Stimulated activated naive CD8-positive, alpha-beta T cell treated with anti-CD3 and anti-CD28 coated beads, Interleukin-15, amount 100 ng/mL, for 72 hours (primary cell): ENCODE results near the gene PTPRN2.

Source experiments
- ATAC-seq: fragments of 150-1000 bp; cut with Tn5 transposase; 2 replicates; pipeline ENCODE4 v1.10.0; 2021; ENCODE audit warnings: mild to moderate bottlenecking, moderate library complexity
- DNase-seq, 2 donors: peaks; one replicate each; pipeline ENCODE4 v3.0.0; 2021 to 2022
- H3K27ac Mint-ChIP-seq, 2 donors: one replicate each; pipeline ENCODE4 v1.8.0; 2022; ENCODE audit warnings: mild to moderate bottlenecking in 2 of 2, mixed read lengths in 2 of 2, moderate library complexity in 2 of 2
- H3K27me3 Mint-ChIP-seq: one replicate; pipeline ENCODE4 v1.8.0; 2022; ENCODE audit warnings: mixed read lengths
- H3K4me1 Mint-ChIP-seq: one replicate; pipeline ENCODE4 v1.8.0; 2022; ENCODE audit warnings: mild to moderate bottlenecking, mixed read lengths
- H3K4me3 Mint-ChIP-seq, 2 donors: one replicate each; pipeline ENCODE4 v1.8.0; 2022; ENCODE audit warnings: mild to moderate bottlenecking in 2 of 2, mixed read lengths in 2 of 2, moderate library complexity in 1 of 2
- H3K9me3 Mint-ChIP-seq, 2 donors: one replicate each; pipeline ENCODE4 v1.8.0; 2022; ENCODE audit warnings: mixed read lengths in 2 of 2

The PTPRN2 gene

DNA sequence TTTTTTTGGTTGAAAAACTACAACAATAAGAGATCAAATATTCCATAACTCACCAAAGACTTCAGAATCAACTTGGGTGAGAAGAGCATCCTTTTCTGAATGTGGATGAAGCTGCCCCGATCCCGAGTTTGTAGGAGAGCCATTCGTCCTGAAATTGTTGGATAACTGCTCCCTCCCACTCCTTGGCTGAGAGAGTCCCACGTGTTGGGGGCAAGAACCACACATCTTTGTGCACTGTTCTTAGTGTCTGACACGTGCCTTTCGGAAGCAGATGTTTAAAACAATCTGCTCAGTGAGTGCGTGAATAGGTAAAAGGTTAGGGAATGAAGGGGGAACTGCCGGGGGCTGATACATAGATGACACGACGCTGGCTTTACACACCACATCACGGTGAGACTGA lies 575.7 kb downstream of the PTPRN2 start:
- H3K4me3 Mint-ChIP-seq: no peak overlapping the region
- peaks cover 8% of the 10 kb centered on the region for H3K4me1 Mint-ChIP-seq

DNA sequence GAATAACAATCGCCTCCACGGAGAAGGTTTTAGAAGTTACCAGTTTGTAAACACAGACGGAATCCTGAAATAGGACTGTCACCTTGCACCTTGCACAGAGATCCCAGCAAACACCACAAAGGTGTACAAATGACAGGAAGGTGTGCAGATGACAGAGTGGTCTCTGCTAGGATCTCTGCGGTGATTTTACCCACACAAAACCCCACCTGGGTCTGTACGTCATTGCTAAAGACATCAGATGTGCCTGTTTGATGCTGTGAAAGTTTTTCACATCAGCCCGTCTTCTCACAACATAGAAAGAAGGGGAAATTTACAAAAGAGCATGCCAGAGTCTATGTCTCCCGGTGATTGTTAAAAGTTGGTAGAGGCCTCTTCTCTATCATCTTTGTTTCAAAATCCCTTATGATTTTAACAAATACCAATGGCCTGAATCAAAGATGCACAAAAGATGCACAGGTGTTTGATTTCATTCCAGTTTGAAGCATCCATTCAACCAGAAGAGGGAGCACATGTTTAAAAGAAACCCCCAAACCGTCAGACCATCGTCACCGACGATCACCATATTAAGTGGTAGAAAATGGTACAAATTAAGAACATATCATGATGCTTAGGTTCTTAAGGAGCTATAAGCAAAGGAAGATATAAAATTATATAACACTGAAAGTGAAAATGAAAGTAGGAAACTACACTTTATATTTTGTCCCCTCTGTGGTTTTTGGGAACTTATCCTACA lies 576.5 kb downstream of the PTPRN2 start:
- DNase-seq (no peak), ATAC-seq (no peak)
- Mint-ChIP-seq H3K4me3 (no peak overlapping the region), H3K4me1 (peaks cover 8% of the 10 kb centered on the region), H3K27me3 (no peaks in the 10 kb centered on the region), H3K27ac (no peak overlapping the region), H3K9me3 (no peaks in the 10 kb centered on the region)

More for the DNA sequence above, 575.7 kb downstream of the PTPRN2 start:
- Mint-ChIP-seq H3K9me3 (no peaks in the 10 kb centered on the region), H3K27ac (peak overlapping the region in 1 of 2 donors; percentile 6), H3K27me3 (no peaks in the 10 kb centered on the region)
- ATAC-seq: no peak
- DNase-seq: no peak

- Mint-ChIP-seq H3K9me3 (no peaks in the 10 kb centered on the region), H3K4me1 (peaks cover 8% of the 10 kb centered on the region), H3K4me3 (no peak overlapping the region), H3K27me3 (no peaks in the 10 kb centered on the region), H3K27ac (no peak overlapping the region)
- ATAC-seq (no peak), DNase-seq (no peak)
These were observed 577.7 kb downstream of the PTPRN2 start for GRCh38 chr7:158009886-158010285.

DNA sequence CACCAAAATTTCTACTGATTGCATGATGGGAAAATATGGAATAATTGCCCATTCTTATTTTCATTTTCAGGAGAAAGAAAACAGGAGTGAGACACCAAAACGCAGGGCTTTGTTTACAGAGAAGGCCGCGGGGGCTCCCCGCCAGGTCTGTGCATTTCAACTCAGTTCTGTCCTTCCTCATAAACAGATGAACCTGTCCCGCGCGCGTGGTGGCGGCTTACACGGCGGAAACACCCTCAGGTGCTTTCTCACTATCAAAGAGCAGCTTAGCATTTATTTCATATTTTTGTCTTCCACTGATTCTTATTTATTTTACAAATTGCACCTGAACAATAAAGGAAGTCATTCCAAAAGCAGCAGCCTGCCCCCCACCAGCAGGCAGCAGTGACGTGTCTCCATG lies 579.4 kb downstream of the PTPRN2 start:
- ATAC-seq (no peak), DNase-seq (no peak)
- no peaks in the 10 kb centered on the region for H3K27me3 Mint-ChIP-seq
- H3K4me3 Mint-ChIP-seq: no peak overlapping the region
- peaks cover 8% of the 10 kb centered on the region for H3K4me1 Mint-ChIP-seq
- no peak overlapping the region for H3K27ac Mint-ChIP-seq
- no peaks in the 10 kb centered on the region for H3K9me3 Mint-ChIP-seq

- no peak for ATAC-seq
- H3K27ac Mint-ChIP-seq: peak overlapping the region in 1 of 2 donors; percentile 81
These were observed 579.8 kb downstream of the PTPRN2 start for GRCh38 chr7:158007697-158008257.

DNA sequence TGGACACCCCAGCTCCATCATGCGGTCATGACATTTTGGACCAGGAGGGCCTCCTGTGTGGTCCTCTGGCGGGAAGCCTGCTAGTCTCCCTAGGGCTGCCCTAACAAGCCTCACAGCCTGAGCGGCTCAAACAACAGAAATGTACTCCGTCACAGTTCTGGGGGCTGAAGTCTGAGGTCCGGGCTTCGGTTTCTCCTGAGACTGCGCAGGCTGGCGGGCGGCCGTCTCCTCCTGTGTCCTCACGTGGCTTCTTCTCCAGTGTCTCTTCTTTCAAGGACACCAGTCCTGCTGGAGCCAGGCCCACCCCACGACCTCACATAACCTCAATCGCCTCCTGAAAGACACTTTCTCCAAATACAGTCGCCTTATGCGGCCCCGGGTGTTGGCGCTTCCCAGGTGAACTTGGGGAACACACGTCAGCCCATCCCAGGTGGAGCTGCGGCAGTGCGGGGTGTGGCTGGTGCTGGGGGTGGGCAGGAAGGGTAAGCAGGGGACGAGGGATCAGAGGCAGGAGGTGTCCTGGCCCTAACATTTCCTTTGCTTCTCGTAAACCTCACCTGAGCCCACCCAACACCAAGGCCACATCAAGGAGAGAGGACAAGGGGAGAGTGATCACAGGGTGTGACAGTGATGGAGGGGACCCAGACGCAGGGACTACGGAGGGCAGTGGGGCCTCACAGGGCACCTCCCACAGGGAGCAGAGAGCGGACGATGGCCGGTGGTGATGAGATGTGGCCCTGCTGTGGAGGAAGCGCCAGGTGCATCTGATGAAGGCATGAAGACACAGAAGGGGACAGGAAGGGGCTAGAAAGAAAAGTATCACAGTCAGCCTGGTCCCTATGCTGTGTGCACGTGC lies 580.6 kb downstream of the PTPRN2 start:
- H3K4me1 Mint-ChIP-seq: peaks cover 8% of the 10 kb centered on the region
- no peak for ATAC-seq
- H3K27ac Mint-ChIP-seq: peak overlapping the region in 1 of 2 donors; percentile 81
- no peak overlapping the region for H3K4me3 Mint-ChIP-seq
- H3K9me3 Mint-ChIP-seq: no peaks in the 10 kb centered on the region
- no peaks in the 10 kb centered on the region for H3K27me3 Mint-ChIP-seq
- DNase-seq: no peak

More at GRCh38 chr7:158007697-158008257, 579.8 kb downstream of the PTPRN2 start:
- Mint-ChIP-seq H3K4me3 (no peak overlapping the region), H3K9me3 (no peaks in the 10 kb centered on the region), H3K4me1 (peaks cover 8% of the 10 kb centered on the region), H3K27me3 (no peaks in the 10 kb centered on the region)
- no peak for DNase-seq

GRCh38 chr7:158005531-158005930 lies 582.1 kb downstream of the PTPRN2 start:
- DNase-seq (no peak), ATAC-seq (no peak)
- no peak overlapping the region for H3K27ac Mint-ChIP-seq
- no peaks in the 10 kb centered on the region for H3K4me1 Mint-ChIP-seq
- no peaks in the 10 kb centered on the region for H3K27me3 Mint-ChIP-seq
- H3K9me3 Mint-ChIP-seq: no peaks in the 10 kb centered on the region
- no peak overlapping the region for H3K4me3 Mint-ChIP-seq

DNA sequence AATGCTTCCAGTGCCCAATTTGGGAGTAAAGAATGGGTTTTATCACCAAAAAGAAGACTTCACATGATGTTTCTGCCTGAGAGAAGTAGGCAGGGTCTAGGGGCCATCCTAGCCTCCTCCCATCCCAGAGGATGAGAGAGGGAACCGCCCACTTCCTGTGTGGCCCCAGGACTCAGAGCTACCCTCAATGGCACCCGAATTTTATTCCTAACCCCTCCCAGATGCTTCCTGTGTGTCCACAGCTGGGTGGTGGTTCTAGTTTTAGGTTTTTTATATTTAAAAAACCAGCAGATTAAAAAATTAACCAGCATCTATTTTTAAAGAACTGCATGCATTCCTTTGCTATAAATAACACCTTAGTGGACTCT lies 583.5 kb downstream of the PTPRN2 start:
- no peaks in the 10 kb centered on the region for H3K27me3 Mint-ChIP-seq
- no peaks in the 10 kb centered on the region for H3K4me1 Mint-ChIP-seq

DNA sequence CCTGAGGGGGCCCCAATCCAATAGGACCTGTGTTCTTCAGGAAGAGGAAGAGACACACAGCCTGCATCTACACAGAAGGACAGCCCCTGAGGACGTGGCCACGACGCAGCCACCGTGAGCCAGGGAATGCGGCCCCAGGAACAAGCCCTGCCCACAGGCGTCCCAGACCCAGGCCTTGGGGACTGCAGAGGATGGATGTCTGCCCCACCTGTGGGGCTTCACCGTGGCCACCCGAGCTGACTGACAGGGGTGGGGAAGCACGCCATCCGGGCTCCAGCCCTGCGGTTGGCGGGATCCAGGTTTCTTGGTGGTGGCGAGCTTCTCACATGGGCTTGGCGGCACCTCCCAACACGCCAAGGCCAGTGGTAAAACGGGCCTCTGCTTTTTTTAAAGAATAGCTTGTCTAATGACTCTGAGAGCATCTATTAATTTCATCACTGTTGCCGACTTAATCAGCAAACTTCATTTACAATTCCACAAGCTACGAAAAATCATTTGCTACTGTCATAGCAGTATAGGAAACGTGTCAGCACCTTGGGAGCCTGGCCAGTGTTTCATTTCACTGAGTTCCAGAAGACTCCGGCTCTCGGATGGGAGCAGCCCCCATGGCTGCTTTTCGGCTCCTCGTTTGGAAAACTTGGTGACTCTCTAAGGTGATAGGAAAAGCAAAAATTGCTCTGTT lies 584.0 kb downstream of the PTPRN2 start:
- no peak for DNase-seq
- Mint-ChIP-seq H3K27ac (no peak overlapping the region), H3K4me1 (no peaks in the 10 kb centered on the region), H3K9me3 (no peaks in the 10 kb centered on the region), H3K27me3 (no peaks in the 10 kb centered on the region), H3K4me3 (no peak overlapping the region)
- ATAC-seq: no peak

More for the DNA sequence above, 583.5 kb downstream of the PTPRN2 start:
- Mint-ChIP-seq H3K4me3 (no peak overlapping the region), H3K27ac (no peak overlapping the region), H3K9me3 (no peaks in the 10 kb centered on the region)
- DNase-seq (no peak), ATAC-seq (no peak)

GRCh38 chr7:158002486-158003080 lies 585.0 kb downstream of the PTPRN2 start:
- no peak for DNase-seq
- Mint-ChIP-seq H3K9me3 (no peaks in the 10 kb centered on the region), H3K4me3 (no peak overlapping the region), H3K4me1 (no peaks in the 10 kb centered on the region), H3K27me3 (no peaks in the 10 kb centered on the region), H3K27ac (no peak overlapping the region)
- ATAC-seq: no peak

- Mint-ChIP-seq H3K9me3 (no peaks in the 10 kb centered on the region), H3K4me1 (no peaks in the 10 kb centered on the region), H3K27ac (no peak overlapping the region), H3K4me3 (no peak overlapping the region), H3K27me3 (no peaks in the 10 kb centered on the region)
- DNase-seq (no peak), ATAC-seq (no peak)
These were observed 585.9 kb downstream of the PTPRN2 start for GRCh38 chr7:158001621-158002320.

- no peaks in the 10 kb centered on the region for H3K9me3 Mint-ChIP-seq
- no peak overlapping the region for H3K4me3 Mint-ChIP-seq
- no peak overlapping the region for H3K27ac Mint-ChIP-seq
- no peaks in the 10 kb centered on the region for H3K27me3 Mint-ChIP-seq
- ATAC-seq: no peak
- no peak for DNase-seq
- no peaks in the 10 kb centered on the region for H3K4me1 Mint-ChIP-seq
These were observed 586.6 kb downstream of the PTPRN2 start for GRCh38 chr7:158001003-158001402.

GRCh38 chr7:158000160-158000559 lies 587.5 kb downstream of the PTPRN2 start:
- no peak overlapping the region for H3K27ac Mint-ChIP-seq
- DNase-seq (no peak), ATAC-seq (no peak)
- H3K9me3 Mint-ChIP-seq: no peaks in the 10 kb centered on the region
- no peaks in the 10 kb centered on the region for H3K27me3 Mint-ChIP-seq
- no peaks in the 10 kb centered on the region for H3K4me1 Mint-ChIP-seq
- no peak overlapping the region for H3K4me3 Mint-ChIP-seq

DNA sequence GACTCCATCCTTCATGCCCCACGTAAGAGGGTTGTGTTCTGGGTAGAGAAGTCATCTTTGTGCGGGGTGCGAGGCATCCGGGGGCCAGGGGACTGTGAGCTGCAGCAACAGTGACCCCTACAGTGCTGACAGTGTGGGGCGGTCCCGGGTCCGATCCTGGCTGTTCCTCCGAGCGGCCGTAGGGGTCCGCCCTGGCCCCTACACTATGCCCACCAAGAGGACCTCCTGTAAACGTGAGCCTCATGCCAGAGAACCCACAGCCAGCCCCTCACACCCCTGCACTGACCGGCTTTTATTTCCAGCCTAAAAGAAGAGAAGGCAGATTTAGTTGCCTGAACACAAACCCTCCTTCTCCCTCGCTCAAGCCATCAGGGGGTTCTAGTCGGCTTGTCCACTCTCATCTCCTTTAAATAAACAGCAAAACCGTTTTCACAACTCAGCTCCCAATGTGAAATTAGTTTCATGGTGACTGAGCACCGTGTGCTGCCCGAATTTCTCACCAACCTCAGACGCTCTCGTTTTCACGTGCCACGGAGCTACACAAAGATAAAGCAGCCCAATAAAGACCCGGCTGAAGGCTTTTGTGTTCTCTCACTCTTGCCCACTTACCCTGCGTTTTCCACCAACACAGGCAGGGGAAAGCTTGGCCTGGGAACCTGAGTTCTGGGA lies 588.6 kb downstream of the PTPRN2 start:
- Mint-ChIP-seq H3K27me3 (no peaks in the 10 kb centered on the region), H3K9me3 (no peaks in the 10 kb centered on the region), H3K4me1 (no peaks in the 10 kb centered on the region), H3K4me3 (no peak overlapping the region), H3K27ac (no peak overlapping the region)
- ATAC-seq: no peak
- no peak for DNase-seq
